Fibroblast of the conjunctiva (primary cell): ENCODE data around the gene DSC2.

Experiments
- DNase-seq: peaks from one replicate; pipeline ENCODE4 v3.0.0-alpha.2; 2010; ENCODE audit warnings: low read depth

Gene DSC2

GRCh38 chr18:31097666-31098065 lies 4.6 kb downstream of the DSC2 start:
- no peak for DNase-seq

- no peak for DNase-seq
Observed at GRCh38 chr18:31093880-31094279, 8.3 kb downstream of the DSC2 start.

DNA sequence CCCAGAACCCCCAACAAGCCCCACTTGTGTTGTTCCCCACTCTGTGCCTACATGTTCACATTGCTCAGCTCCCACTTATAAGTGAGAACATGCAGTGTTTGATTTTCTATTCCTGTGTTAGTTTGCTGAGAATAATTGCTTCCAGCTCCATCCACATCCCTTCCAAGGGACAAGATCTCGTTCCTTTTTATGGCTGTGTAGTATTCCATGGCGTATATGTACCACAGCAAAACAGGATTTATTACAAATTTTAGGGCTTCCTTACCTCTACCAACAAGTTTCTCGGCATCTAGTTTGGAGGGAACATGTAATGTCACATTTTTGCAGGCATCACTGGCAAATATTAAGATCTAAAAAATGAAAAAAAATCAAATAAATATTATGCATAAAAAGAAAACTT lies 8.9 kb downstream of the DSC2 start:
- no peak for DNase-seq

- DNase-seq = no peak
Observed at GRCh38 chr18:31091350-31091749, 10.9 kb downstream of the DSC2 start.

GRCh38 chr18:31088532-31088931 lies 13.7 kb downstream of the DSC2 start:
- DNase-seq = no peak

DNA sequence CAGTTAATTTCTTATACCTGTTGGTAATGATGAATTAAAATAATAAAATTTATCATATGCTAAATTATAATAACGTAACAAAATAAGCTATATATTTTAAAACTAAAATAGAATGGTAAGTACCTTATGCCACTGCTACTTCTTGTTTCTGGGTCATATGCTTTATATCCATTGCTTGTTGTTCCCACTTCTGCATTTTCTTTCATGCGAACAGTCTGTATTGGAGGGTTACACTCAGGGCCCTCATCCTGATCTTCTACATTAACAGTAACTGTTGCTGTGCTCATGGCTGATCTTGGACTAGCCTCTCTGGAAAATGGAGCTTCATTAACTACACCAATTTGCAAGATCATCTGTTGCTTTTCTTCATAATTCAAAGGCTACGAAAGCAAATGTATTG lies 22.2 kb downstream of the DSC2 start:
- no peak for DNase-seq

DNA sequence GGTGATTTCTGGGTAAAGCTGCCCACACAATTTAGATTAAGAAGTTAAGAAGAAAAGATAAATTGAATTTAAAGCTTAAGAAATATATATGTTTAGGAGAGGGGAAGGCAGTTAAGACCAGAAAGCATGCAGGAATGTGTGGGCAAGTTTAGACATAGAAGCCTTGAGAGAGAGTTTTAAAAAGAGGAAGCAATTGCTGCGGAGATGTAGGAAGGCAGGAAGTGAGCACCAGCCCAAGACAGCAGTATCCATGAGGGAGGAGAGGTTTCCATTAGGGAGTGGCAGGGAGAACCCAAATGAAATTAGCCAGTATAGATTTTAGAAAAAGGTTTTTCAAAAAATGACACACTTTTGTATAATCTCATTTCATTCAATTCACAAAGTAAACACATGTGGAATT lies 24.3 kb downstream of the DSC2 start:
- no peak for DNase-seq

DNA sequence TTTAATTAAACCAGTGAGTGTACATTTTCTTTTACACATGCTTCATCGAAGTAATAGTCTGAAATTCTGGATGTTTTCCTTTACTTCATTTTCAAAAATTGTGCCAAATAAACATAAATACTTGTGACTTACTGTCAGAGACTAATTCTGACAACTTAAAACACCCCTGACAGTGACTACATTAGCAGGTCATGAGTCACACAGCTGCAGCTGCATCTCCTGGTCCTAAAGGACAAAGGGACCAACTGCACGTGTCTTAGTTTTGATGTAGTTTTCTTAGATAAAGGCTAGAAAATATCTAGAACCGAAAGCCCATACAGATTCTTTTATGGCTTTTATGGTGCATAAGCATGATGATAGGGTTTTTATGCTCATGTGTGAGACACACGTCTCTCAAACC lies 30.0 kb downstream of the DSC2 start:
- DNase-seq = no peak

- DNase-seq = no peak
Observed at GRCh38 chr18:31070206-31070605, 32.0 kb downstream of the DSC2 start.

- DNase-seq = no peak
Observed at GRCh38 chr18:31066266-31066665, 36.0 kb downstream of the DSC2 start.

DNA sequence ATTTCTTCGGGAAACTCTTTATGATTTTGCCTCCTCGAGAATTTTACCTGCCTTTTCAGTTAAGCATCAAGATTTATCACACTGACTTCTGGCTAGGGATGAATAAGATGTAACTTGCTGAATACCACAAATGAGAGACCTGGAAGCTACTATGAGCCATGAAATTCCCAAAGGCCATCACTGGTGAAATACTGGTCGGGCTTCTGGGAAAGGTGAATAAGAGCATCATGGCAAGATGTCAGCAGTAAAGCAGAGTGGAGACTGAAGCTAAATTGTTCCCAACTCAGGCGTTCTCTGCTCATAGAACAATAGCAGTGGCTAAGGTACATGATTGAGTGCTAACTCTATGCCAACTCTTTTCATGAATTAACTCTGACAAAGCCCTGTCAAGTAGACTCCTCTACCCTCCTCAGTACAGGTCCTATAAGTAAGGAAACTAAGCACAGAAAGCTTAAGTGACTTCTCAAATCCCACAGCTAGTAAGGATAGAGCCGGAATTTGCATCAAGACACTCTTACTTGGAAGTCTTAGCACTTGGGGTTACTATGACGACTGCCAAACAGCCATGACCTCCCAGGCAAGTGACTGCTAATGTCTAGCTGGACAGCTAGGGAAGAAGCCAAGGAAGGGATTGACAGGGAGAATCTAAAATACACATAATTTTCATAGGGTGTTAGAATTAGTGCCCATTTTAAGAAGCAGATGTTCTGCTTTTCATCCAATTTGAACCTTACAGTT lies 37.0 kb downstream of the DSC2 start:
- no peak for DNase-seq

- DNase-seq = no peak
Observed at GRCh38 chr18:31064130-31064529, 38.1 kb downstream of the DSC2 start.

GRCh38 chr18:31061945-31062344 lies 40.3 kb downstream of the DSC2 start:
- DNase-seq = no peak

DNA sequence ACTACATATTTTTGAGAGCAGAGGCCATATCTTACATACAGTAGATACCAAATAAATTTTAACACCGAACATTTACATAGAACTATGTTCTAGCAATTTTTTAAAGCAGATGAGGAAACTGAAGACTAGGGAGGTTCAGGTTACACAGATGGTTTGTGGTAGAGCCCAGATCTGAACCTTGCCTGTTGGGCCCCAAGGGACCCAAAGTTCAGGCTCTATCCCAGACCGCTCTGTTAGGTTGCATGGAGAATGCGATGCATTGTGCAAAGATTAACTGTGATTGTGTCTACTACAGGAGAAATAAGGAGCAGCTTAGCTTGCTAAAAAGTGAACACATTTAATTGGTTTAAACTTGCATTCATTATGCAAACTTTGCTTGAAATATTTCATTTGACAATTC lies 43.3 kb downstream of the DSC2 start:
- DNase-seq = no peak

DNA sequence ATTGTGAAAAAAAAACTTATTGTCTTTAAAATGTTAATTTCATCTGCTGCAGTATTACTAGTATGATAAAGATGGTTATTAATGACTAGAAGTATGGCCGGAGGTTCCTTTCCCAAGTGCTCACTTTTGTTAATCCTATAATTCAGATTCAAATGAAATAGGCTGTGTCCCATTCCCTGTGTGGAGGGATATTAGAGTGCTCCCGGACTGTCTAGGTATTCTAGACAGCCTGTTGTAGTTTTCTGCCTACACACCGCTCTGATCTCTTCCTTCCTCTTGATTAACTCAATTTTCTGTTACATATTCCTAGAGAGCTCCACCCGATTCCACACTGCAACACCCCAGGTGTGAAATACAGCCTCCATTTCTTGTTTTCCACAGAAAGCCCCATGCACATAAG lies 44.3 kb downstream of the DSC2 start:
- no peak for DNase-seq

- DNase-seq = no peak
Observed at GRCh38 chr18:31057051-31057450, 45.2 kb downstream of the DSC2 start.

DNA sequence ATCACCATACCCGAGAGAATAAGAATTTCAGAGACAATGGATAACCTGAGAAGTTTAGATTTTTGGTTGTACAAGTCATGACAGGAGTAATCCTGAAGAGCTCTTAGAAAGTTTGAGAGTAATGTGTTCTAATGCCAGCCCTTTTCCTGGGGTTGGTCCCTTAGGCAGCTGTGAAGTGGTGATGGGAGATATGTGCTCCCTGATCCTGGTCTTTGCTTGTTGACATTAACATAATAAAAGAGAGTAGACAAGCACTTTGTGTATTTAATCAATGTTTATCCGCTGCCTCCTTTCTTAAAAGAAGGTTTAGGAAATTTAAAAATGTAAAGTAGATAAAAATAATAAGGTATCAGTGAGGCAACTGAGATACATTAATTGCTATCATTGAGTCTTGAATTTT lies 45.9 kb downstream of the DSC2 start:
- no peak for DNase-seq

GRCh38 chr18:31050635-31051034 lies 51.6 kb downstream of the DSC2 start:
- no peak for DNase-seq

DNA sequence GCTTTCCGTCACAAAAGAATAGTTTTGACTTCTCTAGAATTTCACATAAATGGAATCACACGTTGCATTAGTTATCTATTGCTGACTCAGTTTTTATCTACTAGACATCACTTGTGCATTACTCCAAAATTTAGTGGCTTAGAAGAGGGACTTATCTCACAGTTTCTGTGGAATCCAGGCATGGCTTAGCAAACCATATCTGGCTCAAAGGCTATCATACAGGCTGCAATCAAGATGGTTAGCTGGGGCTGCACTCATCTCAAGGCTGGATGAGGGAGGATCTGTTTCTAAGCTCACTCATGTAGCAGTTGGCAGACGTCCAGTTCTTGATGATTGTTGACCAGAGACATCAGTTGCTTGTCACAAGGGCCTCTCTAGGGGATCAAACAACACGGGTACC lies 53.0 kb downstream of the DSC2 start:
- DNase-seq = no peak

DNA sequence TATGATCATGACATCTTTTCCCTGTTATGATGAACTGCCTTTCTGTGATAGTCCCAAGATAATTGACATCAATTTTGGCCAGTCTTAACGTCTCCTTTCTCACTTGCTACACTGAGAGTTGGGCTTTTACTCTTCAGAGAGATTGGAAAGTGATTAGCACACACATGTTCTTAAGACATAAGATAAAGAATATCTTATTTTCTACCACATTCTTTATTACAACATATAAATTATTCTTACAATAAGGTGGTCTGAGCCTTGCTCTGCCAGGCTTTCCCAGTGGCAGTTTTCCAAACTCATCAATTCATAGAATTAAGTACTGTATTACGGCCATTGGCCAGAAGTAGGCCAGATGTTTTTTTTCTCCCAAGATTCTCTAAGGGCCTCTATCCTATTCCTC lies 54.0 kb downstream of the DSC2 start:
- DNase-seq = no peak

- DNase-seq = no peak
Observed at GRCh38 chr18:31046916-31047315, 55.3 kb downstream of the DSC2 start.

GRCh38 chr18:31045599-31045998 lies 56.6 kb downstream of the DSC2 start:
- DNase-seq = no peak

DNA sequence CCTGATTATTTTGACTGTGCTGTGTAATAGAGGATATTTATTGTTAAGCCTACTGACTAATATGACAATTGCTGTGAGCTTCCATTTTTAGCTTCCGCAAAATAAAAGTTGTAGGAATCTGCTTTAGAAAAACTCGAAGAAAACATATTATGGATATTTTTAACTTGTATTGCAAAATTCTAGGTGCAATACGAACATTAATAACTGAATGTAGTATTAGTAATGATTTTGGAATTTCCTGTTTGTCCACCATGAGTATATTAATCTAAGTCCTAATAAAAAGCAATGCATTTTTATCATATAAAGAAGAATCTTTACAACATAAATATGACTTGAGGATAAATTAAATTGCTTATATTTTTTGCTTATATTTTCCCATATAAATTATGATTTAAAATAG lies 57.3 kb downstream of the DSC2 start:
- DNase-seq = no peak

DNA sequence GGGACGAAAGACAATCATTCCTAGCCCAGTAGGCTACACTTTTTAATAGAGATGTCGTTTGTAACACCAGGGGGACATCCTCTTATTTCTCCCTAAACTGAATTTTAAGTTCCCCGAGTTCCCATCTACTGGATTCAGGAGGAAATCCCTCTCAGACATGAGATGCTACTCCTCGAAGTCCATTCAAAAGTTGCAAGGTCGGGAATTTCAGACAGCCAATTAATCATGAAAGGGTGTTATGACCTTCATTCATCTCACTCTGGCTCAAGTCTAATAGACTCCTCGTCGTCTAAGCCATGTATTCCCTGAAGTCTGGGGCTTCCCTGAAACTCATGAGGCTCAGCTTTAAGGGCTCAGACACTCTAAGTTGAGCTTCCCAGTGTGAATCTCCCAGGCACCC lies 58.5 kb downstream of the DSC2 start:
- DNase-seq = no peak
